ENCODE measurements around the gene PANX2.

DNA sequence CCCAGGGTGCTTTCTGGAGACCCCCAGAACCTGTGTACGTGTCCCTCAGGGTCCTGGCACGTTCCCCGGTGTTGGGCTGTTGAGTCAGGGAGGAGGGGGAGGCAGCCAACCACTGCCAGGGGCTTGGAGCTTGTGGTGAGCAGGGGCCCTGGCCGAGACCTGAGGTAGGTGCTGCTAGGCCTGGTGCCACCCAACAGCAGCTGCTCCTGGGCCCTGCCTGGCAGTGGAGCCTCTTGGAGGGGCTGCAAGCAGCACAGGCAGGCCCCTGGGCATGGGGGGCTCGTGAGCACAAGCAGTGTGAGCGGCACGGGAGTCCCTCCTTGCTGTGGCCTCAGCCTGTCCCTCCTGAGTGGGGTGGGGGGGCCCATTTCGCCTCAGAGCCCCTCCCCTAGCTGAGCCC lies 23.1 kb downstream of the PANX2 start:
- TF ChIP-seq, protein P1, sequence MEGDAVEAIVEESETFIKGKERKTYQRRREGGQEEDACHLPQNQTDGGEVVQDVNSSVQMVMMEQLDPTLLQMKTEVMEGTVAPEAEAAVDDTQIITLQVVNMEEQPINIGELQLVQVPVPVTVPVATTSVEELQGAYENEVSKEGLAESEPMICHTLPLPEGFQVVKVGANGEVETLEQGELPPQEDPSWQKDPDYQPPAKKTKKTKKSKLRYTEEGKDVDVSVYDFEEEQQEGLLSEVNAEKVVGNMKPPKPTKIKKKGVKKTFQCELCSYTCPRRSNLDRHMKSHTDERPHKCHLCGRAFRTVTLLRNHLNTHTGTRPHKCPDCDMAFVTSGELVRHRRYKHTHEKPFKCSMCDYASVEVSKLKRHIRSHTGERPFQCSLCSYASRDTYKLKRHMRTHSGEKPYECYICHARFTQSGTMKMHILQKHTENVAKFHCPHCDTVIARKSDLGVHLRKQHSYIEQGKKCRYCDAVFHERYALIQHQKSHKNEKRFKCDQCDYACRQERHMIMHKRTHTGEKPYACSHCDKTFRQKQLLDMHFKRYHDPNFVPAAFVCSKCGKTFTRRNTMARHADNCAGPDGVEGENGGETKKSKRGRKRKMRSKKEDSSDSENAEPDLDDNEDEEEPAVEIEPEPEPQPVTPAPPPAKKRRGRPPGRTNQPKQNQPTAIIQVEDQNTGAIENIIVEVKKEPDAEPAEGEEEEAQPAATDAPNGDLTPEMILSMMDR (IDR thresholded peaks at IDR 0.05; ENCODE audit: low read depth, low read length): no peak
- TF ChIP-seq POLR2A (IDR thresholded peaks at IDR 0.05; ENCODE audit: extremely low read depth, insufficient read length): no peak
- no peak for TF ChIP-seq MYC (IDR thresholded peaks at IDR 0.05; ENCODE audit: low read depth, low read length)
